ENCODE measurements around the gene ENPP1.

The ENPP1 gene

GRCh38 chr6:131917763-131918649, 110.2 kb downstream of the ENPP1 start:
- no peaks in the 10 kb centered on the region for H3K36me3 ChIP-seq (ENCODE audit: control insufficient read depth in 2 of 2, insufficient read depth in 1 of 2, low read length in 2 of 2)
- no peak overlapping the region for H3K4me3 ChIP-seq (ENCODE audit: low read depth, low read length)
- H3K9me3 ChIP-seq (ENCODE audit: control insufficient read depth, insufficient read depth, low read depth, low read length) = no peaks in the 10 kb centered on the region
- no peak overlapping the region for H3K27ac ChIP-seq (ENCODE audit: extremely low read depth, low read depth, low read length)
- CTCF ChIA-PET = interaction anchor here (0.5 to 9.9 kb wide), 13 partner anchors 7 to 391 kb away, joined by 3 to 188 read pairs (median 4); no protein-coding TSS in a partner anchor
- TF ChIP-seq KLF16 (tag by site-specific recombination; IDR thresholded peaks at IDR 0.05) (no peak), ZNF391 (tag by site-specific recombination; IDR thresholded peaks at IDR 0.05; ENCODE audit: borderline replicate concordance, low read depth) (no peak), ZNF416 (tag by site-specific recombination; IDR thresholded peaks at IDR 0.05) (no peak)
- no peaks in the 10 kb centered on the region for H3K4me1 ChIP-seq (ENCODE audit: control insufficient read depth, insufficient read depth, low read length)
- POLR2A ChIA-PET = no interaction called here

GRCh38 chr6:131918650-131919355, 111.0 kb downstream of the ENPP1 start:
- TF ChIP-seq ZNF155 (tag by site-specific recombination; IDR thresholded peaks at IDR 0.05) = no peak
- no peak for TF ChIP-seq ZNF211 (tag by site-specific recombination; IDR thresholded peaks at IDR 0.05; ENCODE audit: low read depth)
- no peak for TF ChIP-seq ZNF596 (tag by site-specific recombination; IDR thresholded peaks at IDR 0.05)
- no peak for TF ChIP-seq ZNF157 (tag by site-specific recombination; IDR thresholded peaks at IDR 0.05)
- TF ChIP-seq ZNF133 (tag by site-specific recombination; IDR thresholded peaks at IDR 0.05) = no peak
- Histone ChIP-seq H3K27ac (ENCODE audit: extremely low read depth, low read depth, low read length) (no peak overlapping the region), H3K9me3 (ENCODE audit: control insufficient read depth, insufficient read depth, low read depth, low read length) (no peaks in the 10 kb centered on the region), H3K36me3 (ENCODE audit: control insufficient read depth in 2 of 2, insufficient read depth in 1 of 2, low read length in 2 of 2) (no peaks in the 10 kb centered on the region), H3K4me1 (ENCODE audit: control insufficient read depth, insufficient read depth, low read length) (no peaks in the 10 kb centered on the region), H3K4me3 (ENCODE audit: low read depth, low read length) (no peak overlapping the region)
- POLR2A ChIA-PET = no interaction called here
- CTCF ChIA-PET = interaction anchor here (0.5 to 9.9 kb wide), 8 partner anchors 9 to 390 kb away, joined by 3 to 188 read pairs (median 4); no protein-coding TSS in a partner anchor

- Histone ChIP-seq H3K27ac (ENCODE audit: extremely low read depth, low read depth, low read length) (no peak overlapping the region), H3K4me3 (ENCODE audit: low read depth, low read length) (no peak overlapping the region), H3K36me3 (ENCODE audit: control insufficient read depth in 2 of 2, insufficient read depth in 1 of 2, low read length in 2 of 2) (no peaks in the 10 kb centered on the region), H3K4me1 (ENCODE audit: control insufficient read depth, insufficient read depth, low read length) (no peaks in the 10 kb centered on the region), H3K9me3 (ENCODE audit: control insufficient read depth, insufficient read depth, low read depth, low read length) (no peaks in the 10 kb centered on the region)
- CTCF ChIA-PET = interaction anchor here (1.6 to 6.5 kb wide), 5 partner anchors 11 to 359 kb away, joined by 3 to 91 read pairs (median 10); no protein-coding TSS in a partner anchor
- no peak for TF ChIP-seq ZNF692 (tag by site-specific recombination; IDR thresholded peaks at IDR 0.05)
- no peak for TF ChIP-seq ZNF37A (tag by site-specific recombination; IDR thresholded peaks at IDR 0.05)
- no peak for TF ChIP-seq ZNF658 (tag by site-specific recombination; IDR thresholded peaks at IDR 0.05)
- no peak for TF ChIP-seq ZNF639 (tag by site-specific recombination; IDR thresholded peaks at IDR 0.05)
- TF ChIP-seq KLF7 (tag by site-specific recombination; IDR thresholded peaks at IDR 0.05; ENCODE audit: borderline replicate concordance) = no peak
- TF ChIP-seq IKZF3 (tag by site-specific recombination; IDR thresholded peaks at IDR 0.05) = no peak
- TF ChIP-seq ZNF423 (tag by site-specific recombination; IDR thresholded peaks at IDR 0.05) = no peak
- TF ChIP-seq EGR2 (tag by site-specific recombination; IDR thresholded peaks at IDR 0.05; ENCODE audit: low read depth) = no peak
- no peak for TF ChIP-seq ZNF404 (tag by site-specific recombination; IDR thresholded peaks at IDR 0.05)
- no peak for TF ChIP-seq ZNF488 (tag by site-specific recombination; IDR thresholded peaks at IDR 0.05)
- no peak for TF ChIP-seq ZFHX2 (tag by site-specific recombination; conservative IDR thresholded peaks at IDR 0.05)
- TF ChIP-seq SP7 (tag by site-specific recombination; IDR thresholded peaks at IDR 0.05) = no peak
- no peak for TF ChIP-seq ZNF776 (tag by site-specific recombination; IDR thresholded peaks at IDR 0.05; ENCODE audit: borderline replicate concordance)
- TF ChIP-seq ZNF48 (tag by site-specific recombination; IDR thresholded peaks at IDR 0.05) = no peak
- no peak for TF ChIP-seq ZNF214 (tag by site-specific recombination; IDR thresholded peaks at IDR 0.05; ENCODE audit: borderline replicate concordance)
- TF ChIP-seq ZNF354C (tag by site-specific recombination; IDR thresholded peaks at IDR 0.05; ENCODE audit: borderline replicate concordance, low read depth) = no peak
- POLR2A ChIA-PET = no interaction called here
Observed at GRCh38 chr6:131920656-131921055, 112.8 kb downstream of the ENPP1 start.

Data from HEK293 (cell line).